H4 (cell line): ENCODE data around the gene IL36B. TPM values are rescaled to one million over a fixed set of nuclear protein-coding genes. Genes with fewer than 3 reads are reported as not detected.
"Not testable (repeated sequence)": the region's sequence is repeated elsewhere in the genome, so short reads cannot be mapped to it uniquely, and the experiment has no call there.

Experiments used
- DNase-seq: peaks from one replicate; pipeline ENCODE4 v3.0.0-alpha.2; 2015; ENCODE audit warnings: low spot score
- total RNA-seq: library from RNA; depleted of rRNA; stranded (reverse); fragments of >200 nt; shearing (Covaris generic); gene quantifications from 2 replicates; pipeline ENCODE4 v1.2.3, GENCODE V29; 2014; rRNA removed

The IL36B gene
- total RNA-seq, result not detected in 2 replicates

DNA sequence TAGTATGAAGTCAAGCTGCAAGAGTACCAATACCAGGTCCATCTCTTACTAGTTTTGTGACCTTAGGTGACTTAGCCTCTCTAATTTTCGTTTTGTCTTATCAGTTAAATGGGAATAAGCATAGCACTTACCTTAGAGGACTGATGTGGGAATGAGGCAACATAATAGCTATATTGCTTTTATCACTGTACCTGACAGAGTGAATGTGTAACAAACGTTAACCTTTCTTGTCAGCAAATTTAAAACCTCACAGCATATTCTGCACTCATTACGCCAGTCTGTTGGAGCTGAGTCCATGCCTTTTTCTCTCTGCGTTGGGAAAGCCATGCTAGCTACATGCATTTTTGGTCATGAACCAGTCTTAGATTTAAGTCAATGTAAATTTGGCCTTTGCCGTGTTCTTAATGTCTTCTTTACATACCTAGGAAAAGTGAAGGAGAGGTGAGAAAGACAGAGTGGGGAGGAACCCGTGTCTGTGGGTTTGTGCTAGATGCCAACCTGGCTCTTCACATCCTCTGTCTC, at the start of gene IL36B:
Gene IL36B (minus strand): TSS at position 472 of the 522 bp plus-strand sequence.
- DNase-seq, result no peak

DNA sequence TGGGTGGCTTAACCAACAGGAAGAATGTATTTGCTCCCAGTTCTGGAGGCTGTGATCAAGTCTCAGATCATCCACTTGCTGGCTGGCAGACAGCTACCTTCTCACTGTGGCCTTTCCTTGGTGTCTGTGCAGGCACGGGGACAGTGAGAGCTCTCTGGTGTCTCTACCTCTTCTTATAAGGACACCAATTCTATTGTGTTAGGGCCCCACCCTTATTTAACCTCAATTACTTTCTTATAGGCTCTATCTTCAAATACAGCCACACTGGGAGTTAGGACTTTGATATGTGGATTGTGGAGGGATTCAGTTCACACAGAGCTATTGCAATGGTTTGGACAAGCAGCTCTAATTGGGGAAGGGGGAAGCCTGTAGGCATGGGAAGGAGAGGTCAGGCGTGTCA, 49.5 kb upstream of the IL36B start:
- DNase-seq, result no peak

DNA sequence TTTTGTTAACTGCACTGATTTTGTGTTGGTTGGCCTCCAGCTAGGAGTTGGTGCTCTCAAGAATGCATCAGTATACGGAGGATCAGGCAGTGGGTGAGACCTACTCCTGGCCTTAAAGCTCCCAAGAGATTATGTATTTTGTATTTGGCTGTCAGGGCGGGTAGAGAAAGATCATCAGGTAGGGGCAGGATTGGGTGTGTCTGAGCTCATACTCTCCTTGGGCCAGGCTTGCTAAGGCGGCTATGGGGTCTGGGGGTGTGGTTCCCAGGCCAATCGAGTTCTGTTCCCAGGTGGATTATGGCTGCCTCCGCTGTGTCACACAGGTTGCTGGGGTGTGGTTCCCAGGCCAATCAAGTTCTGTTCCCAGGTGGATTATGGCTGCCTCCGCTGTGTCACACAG, 45.9 kb upstream of the IL36B start:
- DNase-seq, result no peak

DNA sequence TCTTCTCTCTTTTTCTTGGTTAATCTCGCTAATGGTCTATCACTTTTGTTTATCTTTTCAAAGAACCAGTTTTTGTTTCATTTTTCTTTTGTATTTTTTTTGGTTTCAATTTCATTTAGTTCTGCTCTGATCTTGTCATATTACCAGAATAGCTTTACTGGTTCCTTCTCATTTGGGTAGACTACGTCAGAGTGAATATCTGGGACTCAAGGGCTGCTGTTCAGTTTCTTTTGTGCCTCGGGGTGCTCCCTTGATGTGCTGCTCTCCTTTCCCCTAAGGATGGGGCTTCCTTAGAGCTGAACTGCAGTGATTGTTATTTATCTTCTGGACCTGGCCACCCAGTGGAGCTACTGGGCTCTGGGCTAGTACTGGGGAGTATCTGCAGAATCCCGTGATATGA, 45.4 kb upstream of the IL36B start:
- no peak for DNase-seq

DNA sequence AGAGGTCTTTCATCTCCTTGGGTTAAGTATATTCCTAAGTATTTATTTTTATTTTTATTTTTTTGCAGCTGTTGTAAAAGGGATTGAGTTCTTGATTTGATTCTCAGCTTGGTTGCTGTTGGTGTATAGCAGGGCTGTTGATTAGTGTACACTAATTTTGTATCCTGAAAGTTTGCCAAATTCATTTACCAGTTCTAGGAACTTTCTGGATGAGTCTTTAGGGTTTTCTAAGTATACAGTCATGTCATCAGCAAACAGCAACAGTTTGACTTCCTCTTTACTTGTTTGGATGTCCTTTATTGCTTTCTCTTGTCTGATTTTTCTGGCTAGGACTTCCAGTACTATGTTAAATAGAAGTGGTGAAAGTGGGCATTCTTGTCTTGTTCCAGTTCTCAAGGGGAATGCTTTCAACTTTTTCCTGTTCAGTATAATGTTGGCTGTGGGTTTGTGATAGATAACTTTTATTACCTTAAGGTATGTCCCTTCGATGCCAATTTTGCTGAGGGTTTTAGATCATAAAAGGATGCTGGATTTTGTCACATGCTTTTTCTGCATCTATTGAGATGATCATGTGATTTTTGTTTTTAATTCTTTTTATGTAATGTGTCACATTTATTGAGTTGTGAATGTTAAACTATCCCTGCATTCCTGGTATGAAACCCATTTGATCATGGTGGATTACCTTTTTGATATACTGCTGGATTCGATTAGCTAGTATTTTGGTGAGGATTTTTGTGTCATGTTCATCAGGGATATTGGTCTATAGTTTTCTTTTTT, 44.4 kb upstream of the IL36B start:
- DNase-seq, result not testable (repeated sequence)

DNA sequence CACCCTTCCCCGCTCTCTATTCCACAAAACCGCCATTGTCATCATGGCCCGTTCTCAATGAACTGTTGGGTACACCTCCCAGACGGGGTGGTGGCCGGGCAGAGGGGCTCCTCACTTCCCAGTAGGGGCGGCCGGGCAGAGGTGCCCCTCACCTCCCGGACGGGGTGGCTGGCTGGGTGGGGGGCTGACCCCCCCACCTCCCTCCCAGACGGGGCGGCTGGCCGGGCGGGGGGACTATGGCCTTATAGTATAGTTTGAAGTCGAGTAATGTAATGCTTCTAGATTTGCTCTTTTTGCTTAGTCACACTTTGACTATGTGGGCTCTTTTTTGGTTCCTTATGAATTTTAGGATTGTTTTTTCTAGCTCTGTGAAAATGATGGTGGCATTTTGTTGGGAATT, 43.6 kb upstream of the IL36B start:
- not testable (repeated sequence) for DNase-seq

DNA sequence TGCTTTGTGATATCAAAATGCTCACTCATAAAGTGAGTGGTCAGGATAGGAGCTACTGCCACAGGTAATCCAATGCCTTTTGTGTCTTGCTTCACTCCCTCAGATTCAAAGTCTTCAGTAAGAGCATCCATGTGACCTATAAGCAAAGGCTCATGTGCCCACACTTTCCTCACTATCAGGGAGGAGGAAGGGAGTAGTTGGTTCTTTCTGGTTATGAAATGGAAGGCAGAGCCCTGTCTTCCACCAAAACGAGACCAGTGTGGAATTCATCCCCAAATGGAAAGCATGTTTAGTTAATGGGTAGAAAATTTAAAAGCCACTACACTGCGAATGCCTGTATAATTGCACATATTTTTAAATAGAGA, 40.9 kb upstream of the IL36B start:
- DNase-seq, result no peak

DNA sequence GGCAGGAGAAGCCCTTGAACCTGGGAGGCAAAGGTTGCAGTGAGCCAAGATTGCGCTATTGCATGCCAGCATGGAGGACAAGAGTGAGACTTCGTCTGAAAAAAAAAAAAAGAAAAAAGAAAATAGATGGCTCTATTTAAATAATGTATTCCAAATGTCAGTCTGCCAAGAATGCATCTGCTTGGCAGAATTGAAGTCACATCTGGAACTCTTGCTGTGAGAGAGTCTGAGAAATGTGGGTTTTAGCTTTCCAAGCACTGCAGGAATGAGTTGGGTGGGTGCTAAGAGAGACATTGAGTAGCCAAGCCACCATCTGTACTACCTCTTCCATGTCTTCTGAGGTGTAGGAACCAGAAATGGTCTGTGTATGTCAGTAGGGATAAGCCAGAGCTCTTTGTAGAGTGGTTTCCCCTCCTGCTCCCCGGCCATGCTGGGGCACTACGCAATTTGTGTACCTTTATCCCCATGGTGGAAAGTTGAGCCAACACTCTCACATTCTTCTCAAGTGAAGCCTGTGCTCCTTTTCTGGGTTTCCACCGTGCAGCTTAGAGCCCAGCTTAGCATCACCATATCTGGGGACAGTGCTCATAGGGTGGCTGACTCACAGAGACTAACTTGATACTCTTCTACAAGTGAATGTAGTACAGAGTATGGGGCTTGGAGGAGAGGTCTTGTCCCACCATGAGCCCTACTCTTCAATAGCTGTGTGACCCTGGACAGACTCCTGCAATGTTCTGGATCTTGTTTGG, 40.4 kb upstream of the IL36B start:
- no peak for DNase-seq

DNA sequence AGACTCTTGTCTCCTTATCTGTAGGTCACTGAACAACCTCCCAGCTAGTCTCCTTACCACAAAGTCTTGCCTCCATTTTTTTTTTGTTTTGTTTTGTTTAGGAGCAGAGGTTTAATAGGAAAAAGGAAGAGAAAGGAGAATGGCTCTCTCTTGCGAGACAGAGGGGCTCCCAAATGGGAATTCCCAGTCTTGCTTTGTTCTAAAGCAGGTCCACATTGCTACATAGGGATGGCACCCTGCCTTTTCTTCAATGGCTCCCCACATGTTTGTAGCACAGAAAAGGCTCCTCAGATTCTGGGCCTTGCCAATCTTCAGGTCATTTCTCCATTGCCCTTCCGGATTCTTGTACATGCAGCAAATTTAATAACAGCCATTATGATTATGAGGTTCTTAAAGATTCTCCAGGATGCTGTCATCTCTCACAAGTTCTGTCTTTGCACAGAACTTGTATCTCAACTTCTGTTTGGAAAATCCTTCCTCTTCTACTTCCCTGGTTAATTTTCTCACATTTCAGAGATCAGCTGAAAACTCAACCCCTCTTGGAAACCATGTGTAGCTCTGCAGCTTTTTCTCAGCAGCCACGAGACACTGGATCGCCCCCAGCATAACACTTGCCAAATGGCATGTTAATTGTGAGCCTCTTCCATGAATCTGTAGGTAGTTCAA, 38.7 kb upstream of the IL36B start:
- no peak for DNase-seq

DNA sequence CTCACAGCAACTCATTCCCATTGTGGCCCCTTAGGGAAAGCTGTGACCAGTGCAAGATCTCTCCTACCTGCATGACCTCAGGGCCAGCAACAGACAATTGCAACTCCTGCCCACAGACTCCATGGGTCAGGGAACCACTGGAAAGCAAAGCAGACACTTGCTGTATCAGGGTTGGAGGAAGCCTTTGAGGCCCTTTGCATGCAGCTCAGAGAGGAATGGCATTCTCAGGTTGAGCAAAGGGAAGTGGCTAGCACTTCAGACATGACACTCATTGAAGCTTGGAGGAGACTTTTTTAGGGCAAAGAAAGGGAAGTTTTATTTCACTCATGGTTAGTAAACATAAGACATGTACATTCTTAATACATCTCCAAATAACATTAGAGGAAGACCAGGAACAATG, 37.2 kb upstream of the IL36B start:
- no peak for DNase-seq

DNA sequence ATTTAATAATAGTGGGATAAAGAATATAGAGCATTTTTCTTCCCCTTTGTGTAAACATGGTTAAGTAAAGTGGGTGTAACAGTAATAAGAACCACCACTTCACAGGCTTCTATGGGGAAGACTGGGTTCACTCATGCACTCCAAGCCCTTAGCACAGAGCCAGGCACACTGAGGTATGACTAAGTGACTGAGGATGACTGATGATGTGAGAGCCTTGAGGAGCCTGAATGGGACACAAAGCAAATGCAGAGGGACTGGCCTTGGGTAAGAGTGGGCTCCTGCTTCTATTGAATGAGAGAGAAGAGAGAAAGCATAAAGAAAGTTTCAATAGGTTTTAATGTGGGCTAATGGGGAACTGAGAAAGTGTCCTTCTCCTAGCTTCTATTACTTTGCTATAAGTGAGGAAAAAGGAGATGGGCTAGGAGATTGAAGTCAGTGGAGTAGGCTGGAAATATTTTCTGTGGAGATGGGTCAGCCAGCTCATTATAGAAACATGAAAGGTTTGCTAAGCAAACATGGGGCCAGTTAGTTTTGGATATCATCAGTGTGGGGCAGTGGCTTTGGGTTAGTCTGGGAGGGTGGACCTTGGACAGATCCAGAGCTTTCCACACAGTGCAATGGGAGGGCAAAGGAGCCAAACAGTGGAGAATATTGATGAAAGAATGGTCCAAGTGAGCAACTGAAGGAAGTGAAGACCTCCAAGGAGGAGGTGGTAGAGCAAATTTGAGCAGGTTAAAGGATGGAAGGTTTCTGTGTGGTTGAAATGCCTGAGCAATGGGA, 35.7 kb upstream of the IL36B start:
- DNase-seq, result no peak

DNA sequence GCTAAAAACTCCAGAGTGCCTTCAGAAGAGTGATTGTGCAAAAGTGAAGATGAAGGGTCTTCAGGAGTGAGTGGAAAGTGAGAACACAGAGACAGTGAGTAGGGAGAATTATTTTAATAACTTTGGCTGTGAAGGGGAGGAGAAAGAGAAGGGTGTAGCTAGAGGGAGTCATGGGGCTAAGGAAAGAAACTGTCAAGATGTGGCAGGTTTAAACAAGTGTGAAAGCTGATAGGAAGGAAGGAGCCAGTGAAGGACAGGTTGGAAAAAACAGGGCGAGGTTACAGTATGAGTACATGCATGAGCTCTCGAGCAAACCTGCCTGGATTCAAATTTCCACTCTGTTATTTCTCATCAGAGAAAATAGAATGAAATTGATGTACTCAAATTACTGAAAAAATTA, 32.9 kb upstream of the IL36B start:
- DNase-seq, result no peak

DNA sequence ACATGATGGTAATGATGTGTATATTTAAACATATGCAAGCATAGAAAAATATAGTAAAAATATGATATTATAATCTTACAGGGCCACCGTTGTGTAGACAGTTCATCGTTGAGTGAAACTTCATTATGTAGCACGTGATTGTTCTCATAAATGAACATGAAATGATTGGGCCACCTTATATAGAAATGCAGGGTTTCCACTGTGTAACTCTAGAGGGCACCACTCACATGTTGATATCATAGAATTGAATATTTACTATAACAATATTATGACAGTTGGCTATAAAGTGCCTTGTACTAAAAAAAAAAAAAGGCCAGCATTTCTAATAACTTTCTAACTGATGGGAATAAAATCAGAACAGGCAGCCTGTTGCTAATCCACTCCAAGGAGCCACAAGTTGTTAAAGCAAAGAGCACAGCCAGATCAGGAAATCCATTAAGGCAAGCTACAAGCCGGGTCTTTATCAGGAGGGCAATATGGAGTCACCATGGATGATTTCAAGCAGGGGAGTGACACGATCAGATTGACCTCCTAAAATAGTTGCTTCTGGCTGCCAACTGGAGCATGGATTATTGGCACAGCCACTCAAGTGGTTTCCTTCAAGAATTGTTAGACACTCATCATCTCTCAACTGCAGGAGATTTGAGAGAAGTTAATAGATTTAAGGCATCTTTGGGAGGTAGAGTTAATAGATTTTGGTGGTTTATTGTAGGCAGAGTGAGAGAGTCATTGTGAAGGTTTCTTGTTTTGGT, 31.8 kb upstream of the IL36B start:
- DNase-seq, result no peak

DNA sequence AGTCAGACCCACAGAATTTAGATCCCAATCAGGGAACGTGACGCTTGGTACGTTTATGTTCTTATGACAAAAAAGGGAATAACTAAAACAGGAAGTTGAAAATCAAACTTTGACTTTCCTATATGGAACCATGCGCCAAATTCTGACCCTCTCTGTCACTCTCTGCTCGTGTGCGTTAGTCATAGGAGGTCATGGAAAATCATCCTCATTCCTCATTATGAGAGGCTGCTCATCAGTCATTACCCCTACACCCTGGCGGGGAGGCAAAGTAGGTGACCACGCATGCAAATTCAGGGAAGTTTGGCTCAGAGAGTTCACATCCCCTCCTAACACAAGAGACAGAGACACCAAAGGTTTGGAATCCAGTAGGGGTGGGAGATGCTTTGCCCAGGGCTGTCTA, 30.6 kb upstream of the IL36B start:
- DNase-seq, result no peak

DNA sequence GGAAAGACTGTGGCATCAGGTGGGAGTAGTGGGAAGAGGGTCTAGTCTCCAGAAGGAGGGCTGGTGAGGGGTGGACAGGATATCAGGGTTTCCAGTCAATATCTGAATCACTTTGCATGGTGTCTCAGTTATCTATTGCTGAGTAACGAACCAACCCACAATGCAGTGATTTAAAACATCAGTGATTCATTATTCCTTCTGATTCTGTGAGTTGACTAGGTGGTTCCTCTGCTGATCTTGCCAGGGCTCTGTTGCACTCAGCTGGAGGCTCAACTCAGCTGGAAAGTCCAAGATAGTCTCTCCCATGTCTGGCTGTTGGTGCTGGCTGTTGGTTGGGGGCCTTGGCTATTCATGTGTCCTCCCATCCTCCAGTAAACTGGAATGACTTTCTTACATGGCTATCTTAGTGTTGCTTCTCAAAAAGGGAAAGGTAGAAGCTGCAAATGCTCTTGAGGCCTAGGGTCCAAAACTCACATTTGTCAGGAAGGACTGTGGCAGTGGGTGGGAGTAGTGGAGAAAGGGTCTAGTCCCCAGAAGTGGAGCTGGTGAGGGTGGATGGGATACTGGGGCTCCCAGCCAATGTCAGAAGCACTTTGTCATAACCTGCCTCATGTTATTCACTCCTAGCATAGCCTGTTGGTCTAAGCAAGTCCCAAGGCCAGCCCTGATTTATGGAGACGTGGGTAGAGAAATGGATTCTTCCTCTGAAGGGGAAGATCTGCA, 29.0 kb upstream of the IL36B start:
- DNase-seq, result no peak

DNA sequence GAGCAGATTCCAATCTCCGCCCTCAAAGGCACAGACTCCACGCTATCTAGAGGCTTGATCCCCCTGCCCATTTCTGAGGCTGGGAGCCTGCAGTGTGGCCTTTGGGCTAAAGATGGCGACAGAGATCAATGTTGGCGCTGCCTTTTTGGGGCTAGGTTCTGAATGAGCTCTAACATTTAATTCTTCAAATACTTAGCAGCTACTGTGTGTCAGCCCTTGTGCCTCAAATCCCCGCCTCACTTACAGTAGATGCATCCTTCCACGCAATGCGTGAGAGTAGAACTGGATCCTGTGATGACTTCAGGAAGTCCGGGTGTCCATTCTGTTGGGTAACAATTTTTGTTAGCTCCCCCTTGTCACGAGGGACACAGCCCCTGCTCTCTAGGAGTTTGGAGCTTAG, 27.5 kb upstream of the IL36B start:
- no peak for DNase-seq

DNA sequence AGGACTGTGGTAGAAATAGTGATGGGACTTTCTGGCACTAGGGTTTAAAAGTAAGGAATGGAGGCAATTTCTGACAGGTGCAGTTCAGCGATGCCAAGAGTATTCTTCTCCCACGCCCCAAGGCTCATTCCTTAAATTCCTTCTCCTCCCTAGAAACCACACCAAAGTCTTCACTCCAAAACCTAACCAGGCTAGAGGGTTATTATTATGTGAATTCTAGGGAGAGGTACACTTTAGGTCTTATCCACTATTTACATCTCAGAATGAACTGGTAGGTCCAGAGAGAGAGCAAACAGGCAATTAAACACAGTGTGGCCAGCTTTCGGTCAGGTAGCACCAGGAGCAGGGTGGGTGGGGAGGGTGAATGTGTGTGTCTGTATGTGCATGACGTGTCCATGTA, 26.5 kb upstream of the IL36B start:
- DNase-seq, result no peak

DNA sequence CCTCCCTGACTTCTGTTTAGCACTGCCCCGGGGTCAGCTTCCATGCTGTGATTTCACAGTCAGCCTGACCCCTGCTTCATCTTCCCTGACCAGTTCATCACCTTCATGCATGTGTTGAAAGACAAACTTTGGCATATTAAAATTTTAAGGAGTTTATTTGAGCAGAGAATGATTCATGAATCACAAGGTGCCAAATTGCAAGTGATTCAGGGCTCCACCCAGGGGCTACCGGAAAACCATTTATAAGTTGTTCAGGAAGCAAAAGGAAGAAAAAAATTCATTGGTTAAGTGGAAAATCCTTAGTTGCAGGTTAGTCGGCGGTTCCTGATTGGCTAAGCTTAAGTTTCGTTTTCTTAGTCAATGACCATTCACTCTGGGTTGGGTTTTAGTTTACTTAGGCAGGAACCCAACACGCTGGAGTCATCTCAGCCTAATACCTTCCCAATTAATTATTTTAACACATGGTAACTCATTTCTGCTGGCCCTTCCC, 25.7 kb upstream of the IL36B start:
- no peak for DNase-seq

DNA sequence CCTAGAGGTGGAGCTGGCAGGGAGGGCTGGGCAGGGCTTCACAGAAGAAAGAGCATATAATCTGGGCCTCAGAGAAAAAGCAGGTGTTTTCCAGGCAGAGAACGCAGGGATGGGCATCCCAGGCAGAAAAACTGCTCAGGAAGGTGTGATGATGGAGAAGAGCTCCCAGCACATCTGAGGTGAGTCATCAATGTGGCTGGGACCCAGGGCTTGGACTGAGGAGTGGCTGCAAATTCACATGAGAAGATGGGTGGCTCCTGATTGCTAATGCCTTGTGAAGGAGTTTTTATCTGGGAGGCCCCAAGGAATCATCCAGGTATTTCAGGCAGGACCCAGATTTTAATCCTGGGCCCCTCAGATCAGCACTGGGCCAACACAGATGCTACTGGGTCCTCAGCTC, 25.3 kb upstream of the IL36B start:
- no peak for DNase-seq

DNA sequence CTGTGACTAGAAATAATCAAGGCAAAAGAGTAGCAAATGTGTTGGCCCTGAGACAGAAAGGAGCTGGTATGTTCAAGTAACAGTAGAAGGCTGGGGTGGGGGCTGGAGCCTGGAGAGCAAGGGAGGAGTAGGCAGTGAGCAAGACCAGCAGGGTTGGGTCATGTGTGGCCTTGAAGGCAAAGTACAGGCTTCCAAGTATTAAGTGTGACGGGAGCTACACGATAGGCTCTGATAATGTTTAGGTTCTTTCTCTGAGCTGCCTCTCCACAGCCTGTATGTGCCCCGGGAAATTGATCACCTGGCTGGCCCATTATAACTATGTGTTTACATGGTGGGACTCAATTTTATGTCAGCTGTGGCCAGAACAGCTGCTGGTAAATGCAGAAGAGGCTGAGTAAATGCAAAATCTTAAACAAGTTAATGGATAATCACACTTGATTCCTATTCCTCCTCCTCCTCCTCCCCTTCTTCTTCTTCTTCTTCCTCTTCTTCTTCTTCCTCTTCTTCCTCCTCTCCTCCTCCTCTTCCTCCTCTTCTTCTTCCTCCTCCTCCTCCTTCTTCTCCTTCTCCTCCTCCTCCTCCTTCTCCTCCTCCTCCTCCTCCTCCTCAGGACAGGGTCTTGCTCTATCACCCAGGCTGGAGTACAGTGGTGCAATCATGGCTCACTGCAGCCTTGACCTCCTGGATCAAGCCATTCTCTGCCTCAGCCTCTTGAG, 24.4 kb upstream of the IL36B start:
- no peak for DNase-seq
